SK-N-SH treated with all-trans-retinoic acid at 6 μM for 48 hours (cell line): ENCODE measurements around the gene EGFLAM.

Experiments
- ATAC-seq: fragments of 200-7000 bp; cut with Tn5 transposase; 3 replicates; pipeline ENCODE4 v1.9.1; 2020; ENCODE audit warnings: mild to moderate bottlenecking, moderate library complexity
- ARNTL ChIP-seq: fragments of 450-650 bp; formaldehyde crosslinking; IDR thresholded peaks from 2 replicates; pipeline ENCODE4 v1.5.0; 2020; ENCODE audit warnings: low read depth, mild to moderate bottlenecking, moderate library complexity, borderline replicate concordance
- BACH2 ChIP-seq: fragments of 250-450 bp; sonication (Bioruptor Pico); IDR thresholded peaks from 2 replicates; pipeline ENCODE4 v1.9.0; 2021; ENCODE audit warnings: mild to moderate bottlenecking, borderline replicate concordance
- CSDC2 ChIP-seq: fragments of 250-450 bp; sonication (Bioruptor Pico); IDR thresholded peaks from 2 replicates; pipeline ENCODE4 v1.5.0; 2020; ENCODE audit warnings: mild to moderate bottlenecking, moderate library complexity
- ESRRG ChIP-seq: fragments of 250-450 bp; sonication (Bioruptor Pico); IDR thresholded peaks from 2 replicates; pipeline ENCODE4 v1.6.1; 2021; ENCODE audit warnings: mild to moderate bottlenecking
- ISL1 ChIP-seq: fragments of 250-450 bp; sonication (Bioruptor Pico); IDR thresholded peaks from 2 replicates; pipeline ENCODE4 v2.1.2; 2022; ENCODE audit warnings: mild to moderate bottlenecking, moderate library complexity
- OSR1 ChIP-seq: fragments of 250-450 bp; sonication (Bioruptor Pico); IDR thresholded peaks from 2 replicates; pipeline ENCODE4 v1.8.0; 2022; ENCODE audit warnings: moderate library complexity, mild to moderate bottlenecking, inconsistent platforms
- POU6F1 ChIP-seq: fragments of 250-450 bp; sonication (Bioruptor Pico); IDR thresholded peaks from 2 replicates; pipeline ENCODE4 v1.8.0; 2021; ENCODE audit warnings: low read depth, mild to moderate bottlenecking, moderate library complexity, borderline replicate concordance
- PPARA ChIP-seq: fragments of 250-450 bp; sonication (Bioruptor Pico); IDR thresholded peaks from 2 replicates; pipeline ENCODE4 v1.5.0; 2020; ENCODE audit warnings: mild to moderate bottlenecking, borderline replicate concordance
- RARB ChIP-seq: fragments of 250-450 bp; sonication (Bioruptor Pico); IDR thresholded peaks from 2 replicates; pipeline ENCODE4 v1.8.0; 2021; ENCODE audit warnings: mild to moderate bottlenecking, moderate library complexity
- SNAI2 ChIP-seq: fragments of 250-450 bp; sonication (Bioruptor Pico); IDR thresholded peaks from 2 replicates; pipeline ENCODE4 v1.5.0; 2020; ENCODE audit warnings: mild to moderate bottlenecking, moderate library complexity
- TOX ChIP-seq: fragments of 250-450 bp; sonication (Bioruptor Pico); IDR thresholded peaks from 2 replicates; pipeline ENCODE4 v1.8.0; 2021; ENCODE audit warnings: mild to moderate bottlenecking, moderate library complexity, borderline replicate concordance
- TSHZ2 ChIP-seq: fragments of 250-450 bp; sonication (Bioruptor Pico); IDR thresholded peaks from 2 replicates; pipeline ENCODE4 v1.5.0; 2020; ENCODE audit warnings: mild to moderate bottlenecking, moderate library complexity
- ZC3H10 ChIP-seq: fragments of 250-450 bp; sonication (Bioruptor Pico); IDR thresholded peaks from 2 replicates; pipeline ENCODE4 v1.5.1; 2021; ENCODE audit warnings: mild to moderate bottlenecking, moderate library complexity
- ZFP3 ChIP-seq: fragments of 250-450 bp; sonication (Bioruptor Pico); IDR thresholded peaks from 2 replicates; pipeline ENCODE4 v1.5.0; 2020; ENCODE audit warnings: mild to moderate bottlenecking, moderate library complexity
- ZFP30 ChIP-seq: fragments of 450-650 bp; formaldehyde crosslinking; IDR thresholded peaks from 2 replicates; pipeline ENCODE4 v1.5.0; 2022; ENCODE audit warnings: mild to moderate bottlenecking, moderate library complexity
- ZNF565 ChIP-seq: fragments of 450-650 bp; formaldehyde crosslinking; conservative IDR thresholded peaks from 2 replicates; pipeline ENCODE4 v1.5.0; 2020; ENCODE audit warnings: low read depth, mild to moderate bottlenecking, moderate library complexity
- ZNF70 ChIP-seq: fragments of 450-650 bp; formaldehyde crosslinking; IDR thresholded peaks from 2 replicates; pipeline ENCODE4 v1.5.0; 2020; ENCODE audit warnings: mild to moderate bottlenecking, moderate library complexity
- ZNF8 ChIP-seq: fragments of 450-650 bp; formaldehyde crosslinking; IDR thresholded peaks from 2 replicates; pipeline ENCODE4 v1.5.0; 2020; ENCODE audit warnings: mild to moderate bottlenecking, moderate library complexity
- TF ChIP-seq, protein P1 (sequence below): fragments of 250-450 bp; sonication (Bioruptor Pico); IDR thresholded peaks from 2 replicates; pipeline ENCODE4 v1.8.0; 2020; ENCODE audit warnings: mild to moderate bottlenecking, moderate library complexity, borderline replicate concordance
- TF ChIP-seq, protein P2 (sequence below): fragments of 250-450 bp; sonication (Bioruptor Pico); IDR thresholded peaks from 2 replicates; pipeline ENCODE4 v1.5.1; 2021; ENCODE audit warnings: mild to moderate bottlenecking, moderate library complexity
- TF ChIP-seq, protein P3 (sequence below): fragments of 250-450 bp; sonication (Bioruptor Pico); IDR thresholded peaks from 2 replicates; pipeline ENCODE4 v1.5.1; 2020; ENCODE audit warnings: low read depth, mild to moderate bottlenecking, moderate library complexity

Gene EGFLAM

DNA sequence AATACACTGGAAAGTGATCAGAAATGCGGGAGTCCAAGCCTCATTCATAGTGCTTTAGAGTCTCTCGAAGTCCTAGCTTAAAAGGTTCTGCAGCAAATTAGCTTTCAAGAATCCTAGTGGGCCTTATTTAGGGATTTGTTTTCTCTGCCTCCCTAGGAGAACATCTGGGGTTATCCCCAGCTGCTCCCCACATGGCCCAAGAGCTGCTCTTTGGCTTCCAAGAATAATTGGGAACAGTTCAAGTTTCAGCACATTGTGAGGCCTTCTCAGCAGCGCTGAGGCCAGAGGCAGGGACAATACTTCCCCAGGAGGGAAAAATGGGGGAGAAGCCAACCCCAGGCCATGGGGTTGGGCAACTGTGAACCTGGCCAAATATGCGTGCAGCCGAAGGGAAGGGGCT lies 189.4 kb downstream of the EGFLAM start:
- TF ChIP-seq SNAI2 (CRISPR knock-in tag) (no peak), ESRRG (CRISPR knock-in tag) (no peak), TOX (CRISPR knock-in tag) (no peak), CSDC2 (CRISPR knock-in tag) (no peak), OSR1 (CRISPR knock-in tag) (no peak), ZNF8 (CRISPR knock-in tag) (no peak), TSHZ2 (CRISPR knock-in tag) (no peak), ZC3H10 (no peak), ZNF70 (no peak), ARNTL (CRISPR knock-in tag) (no peak), ZNF565 (no peak), BACH2 (CRISPR knock-in tag) (no peak), ZFP30 (CRISPR knock-in tag) (no peak), RARB (CRISPR knock-in tag) (no peak), ZFP3 (CRISPR knock-in tag) (no peak)
- TF ChIP-seq, protein P1, sequence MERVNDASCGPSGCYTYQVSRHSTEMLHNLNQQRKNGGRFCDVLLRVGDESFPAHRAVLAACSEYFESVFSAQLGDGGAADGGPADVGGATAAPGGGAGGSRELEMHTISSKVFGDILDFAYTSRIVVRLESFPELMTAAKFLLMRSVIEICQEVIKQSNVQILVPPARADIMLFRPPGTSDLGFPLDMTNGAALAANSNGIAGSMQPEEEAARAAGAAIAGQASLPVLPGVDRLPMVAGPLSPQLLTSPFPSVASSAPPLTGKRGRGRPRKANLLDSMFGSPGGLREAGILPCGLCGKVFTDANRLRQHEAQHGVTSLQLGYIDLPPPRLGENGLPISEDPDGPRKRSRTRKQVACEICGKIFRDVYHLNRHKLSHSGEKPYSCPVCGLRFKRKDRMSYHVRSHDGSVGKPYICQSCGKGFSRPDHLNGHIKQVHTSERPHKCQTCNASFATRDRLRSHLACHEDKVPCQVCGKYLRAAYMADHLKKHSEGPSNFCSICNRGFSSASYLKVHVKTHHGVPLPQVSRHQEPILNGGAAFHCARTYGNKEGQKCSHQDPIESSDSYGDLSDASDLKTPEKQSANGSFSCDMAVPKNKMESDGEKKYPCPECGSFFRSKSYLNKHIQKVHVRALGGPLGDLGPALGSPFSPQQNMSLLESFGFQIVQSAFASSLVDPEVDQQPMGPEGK (CRISPR knock-in tag) = no peak
- TF ChIP-seq, protein P2, sequence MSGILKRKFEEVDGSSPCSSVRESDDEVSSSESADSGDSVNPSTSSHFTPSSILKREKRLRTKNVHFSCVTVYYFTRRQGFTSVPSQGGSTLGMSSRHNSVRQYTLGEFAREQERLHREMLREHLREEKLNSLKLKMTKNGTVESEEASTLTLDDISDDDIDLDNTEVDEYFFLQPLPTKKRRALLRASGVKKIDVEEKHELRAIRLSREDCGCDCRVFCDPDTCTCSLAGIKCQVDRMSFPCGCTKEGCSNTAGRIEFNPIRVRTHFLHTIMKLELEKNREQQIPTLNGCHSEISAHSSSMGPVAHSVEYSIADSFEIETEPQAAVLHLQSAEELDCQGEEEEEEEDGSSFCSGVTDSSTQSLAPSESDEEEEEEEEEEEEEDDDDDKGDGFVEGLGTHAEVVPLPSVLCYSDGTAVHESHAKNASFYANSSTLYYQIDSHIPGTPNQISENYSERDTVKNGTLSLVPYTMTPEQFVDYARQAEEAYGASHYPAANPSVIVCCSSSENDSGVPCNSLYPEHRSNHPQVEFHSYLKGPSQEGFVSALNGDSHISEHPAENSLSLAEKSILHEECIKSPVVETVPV = no peak
- TF ChIP-seq, protein P3, sequence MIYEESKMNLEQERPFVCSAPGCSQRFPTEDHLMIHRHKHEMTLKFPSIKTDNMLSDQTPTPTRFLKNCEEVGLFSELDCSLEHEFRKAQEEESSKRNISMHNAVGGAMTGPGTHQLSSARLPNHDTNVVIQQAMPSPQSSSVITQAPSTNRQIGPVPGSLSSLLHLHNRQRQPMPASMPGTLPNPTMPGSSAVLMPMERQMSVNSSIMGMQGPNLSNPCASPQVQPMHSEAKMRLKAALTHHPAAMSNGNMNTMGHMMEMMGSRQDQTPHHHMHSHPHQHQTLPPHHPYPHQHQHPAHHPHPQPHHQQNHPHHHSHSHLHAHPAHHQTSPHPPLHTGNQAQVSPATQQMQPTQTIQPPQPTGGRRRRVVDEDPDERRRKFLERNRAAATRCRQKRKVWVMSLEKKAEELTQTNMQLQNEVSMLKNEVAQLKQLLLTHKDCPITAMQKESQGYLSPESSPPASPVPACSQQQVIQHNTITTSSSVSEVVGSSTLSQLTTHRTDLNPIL (CRISPR knock-in tag) = no peak
- ATAC-seq = no peak

DNA sequence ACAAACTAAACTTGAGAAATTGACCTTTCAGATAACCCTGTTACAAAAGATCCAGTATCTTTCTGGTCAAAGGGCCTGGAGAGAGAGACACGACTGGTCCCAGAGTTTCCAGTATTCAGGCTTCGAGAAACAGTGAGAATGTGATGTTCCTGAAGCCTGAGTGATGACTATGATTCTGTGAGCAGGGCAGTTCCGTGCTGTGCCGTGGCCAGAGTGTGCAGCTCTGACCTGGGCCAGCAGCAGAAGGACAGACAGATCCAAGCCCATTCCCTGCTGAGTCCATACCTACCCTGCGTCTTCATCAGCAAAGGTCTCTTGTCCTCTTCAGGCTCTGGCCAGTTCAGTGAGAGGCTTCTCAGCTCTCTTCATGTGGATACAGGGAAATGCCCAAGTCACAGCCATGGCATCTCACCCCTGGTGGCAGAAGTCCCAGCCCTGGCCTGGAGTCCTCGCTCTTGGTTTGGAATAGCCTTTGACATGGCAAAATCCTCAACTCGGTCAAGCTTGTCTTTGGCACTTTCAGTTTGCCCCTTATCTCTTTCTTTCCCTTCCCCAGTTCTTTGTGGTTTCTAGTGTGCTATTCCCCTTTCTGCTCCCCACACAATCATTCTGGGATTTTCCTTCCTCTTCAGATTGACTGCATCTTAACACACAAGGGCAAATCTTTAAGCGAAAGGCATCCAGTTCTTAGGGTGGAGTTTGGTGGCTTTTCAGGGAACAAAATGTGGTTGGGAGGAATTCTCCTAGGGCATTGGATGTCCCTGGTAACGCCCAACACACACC lies 190.4 kb downstream of the EGFLAM start:
- no peak for ATAC-seq
- no peak for TF ChIP-seq PPARA (CRISPR knock-in tag)
- TF ChIP-seq, protein P1 (CRISPR knock-in tag) = no peak
- no peak for TF ChIP-seq ZNF565
- TF ChIP-seq POU6F1 (CRISPR knock-in tag) = no peak
- no peak for TF ChIP-seq TOX (CRISPR knock-in tag)
- no peak for TF ChIP-seq ZNF70
- TF ChIP-seq RARB (CRISPR knock-in tag) = no peak
- no peak for TF ChIP-seq CSDC2 (CRISPR knock-in tag)
- no peak for TF ChIP-seq ISL1
- TF ChIP-seq ARNTL (CRISPR knock-in tag) = no peak
- TF ChIP-seq ZNF8 (CRISPR knock-in tag) = no peak
- TF ChIP-seq TSHZ2 (CRISPR knock-in tag) = no peak
- no peak for TF ChIP-seq ZFP30 (CRISPR knock-in tag)
- no peak for TF ChIP-seq ZFP3 (CRISPR knock-in tag)
- TF ChIP-seq SNAI2 (CRISPR knock-in tag) = no peak
- TF ChIP-seq, protein P2 = no peak
- TF ChIP-seq ZC3H10 = no peak
